Measurements from ENCODE around the gene SLC5A12.
"Not testable (repeated sequence)": the region's sequence is repeated elsewhere in the genome, so short reads cannot be mapped to it uniquely, and the experiment has no call there.

The SLC5A12 gene

GRCh38 chr11:26651916-26652315 lies 69.9 kb downstream of the SLC5A12 start:
- DNase-seq (ENCODE audit: low spot score) = no peak

GRCh38 chr11:26649884-26650283 lies 72.0 kb downstream of the SLC5A12 start:
- DNase-seq (ENCODE audit: low spot score) = no peak

GRCh38 chr11:26643314-26643713 lies 78.5 kb downstream of the SLC5A12 start:
- not testable (repeated sequence) for DNase-seq (ENCODE audit: low spot score)

GRCh38 chr11:26632691-26633159 lies 89.1 kb downstream of the SLC5A12 start:
- DNase-seq (ENCODE audit: low spot score) = no peak

- no peak for DNase-seq (ENCODE audit: low spot score)
These were observed 95.5 kb downstream of the SLC5A12 start for GRCh38 chr11:26626346-26626745.

GRCh38 chr11:26623076-26623659 lies 98.7 kb downstream of the SLC5A12 start:
- DNase-seq (ENCODE audit: low spot score) = no peak

GRCh38 chr11:26622181-26622580 lies 99.7 kb downstream of the SLC5A12 start:
- DNase-seq (ENCODE audit: low spot score) = no peak

- no peak for DNase-seq (ENCODE audit: low spot score)
These were observed 100.7 kb downstream of the SLC5A12 start for GRCh38 chr11:26621132-26621531.

- DNase-seq (ENCODE audit: low spot score) = no peak
These were observed 101.4 kb downstream of the SLC5A12 start for GRCh38 chr11:26620282-26621045.

GRCh38 chr11:26618441-26618840 lies 103.4 kb downstream of the SLC5A12 start:
- no peak for DNase-seq (ENCODE audit: low spot score)
